Esophagus (tissue), 2 donors: ENCODE data around the gene CNOT3. TPM values are rescaled to one million over a fixed set of nuclear protein-coding genes. Genes with fewer than 3 reads are reported as not detected.

Experiments used
- H3K27ac ChIP-seq, 2 donors: one replicate each; pipeline ENCODE4 v1.5.1; 2013; ENCODE audit warnings: low read depth in 2 of 2, mild to moderate bottlenecking in 2 of 2, inconsistent platforms in 1 of 2, low read length in 1 of 2, moderate library complexity in 1 of 2
- H3K27me3 ChIP-seq, 2 donors: one replicate each; pipeline ENCODE4 v1.6.1; 2013; ENCODE audit warnings: low read length in 2 of 2, control low read depth in 1 of 2, mild to moderate bottlenecking in 1 of 2; ENCODE audit not compliant: insufficient read depth in 2 of 2, control insufficient read depth in 1 of 2
- H3K36me3 ChIP-seq, 2 donors: one replicate each; pipeline ENCODE4 v1.6.1; 2013; ENCODE audit warnings: low read length in 1 of 2; ENCODE audit not compliant: control insufficient read depth in 2 of 2, insufficient read depth in 2 of 2
- H3K4me1 ChIP-seq, 2 donors: one replicate each; pipeline ENCODE4 v1.6.1; 2013; ENCODE audit warnings: low read length in 1 of 2; ENCODE audit not compliant: control insufficient read depth in 2 of 2, insufficient read depth in 2 of 2
- H3K4me3 ChIP-seq, 2 donors: one replicate each; pipeline ENCODE4 v1.5.1; 2013; ENCODE audit warnings: low read length in 2 of 2, mild to moderate bottlenecking in 2 of 2, low read depth in 1 of 2, moderate library complexity in 1 of 2
- H3K9me3 ChIP-seq, 2 donors: one replicate each; pipeline ENCODE4 v1.6.1; 2013; ENCODE audit warnings: mild to moderate bottlenecking in 2 of 2, low read depth in 1 of 2, low read length in 1 of 2, moderate library complexity in 1 of 2; ENCODE audit not compliant: control insufficient read depth in 2 of 2, insufficient read depth in 1 of 2
- WGBS, 2 donors: extraction: QIAGEN DNeasy Blood & Tissue Kit; methylation state at CpG; one replicate each; pipeline ENCODE4 v1.1.7; 2013; 5-methylcytosine and 5-hydroxymethylcytosine counted together
- polyA plus RNA-seq, 2 donors: library from polyadenylated mRNA; stranded (reverse); fragments of 200-250 nt; gene quantifications; one replicate each; pipeline ENCODE4 v1.2.3, GENCODE V29; 2013
- donor health status: healthy with polysubstance abuse.
- donor health status: Bipolar disorder and iron deficiency.

Gene CNOT3
- polyA plus RNA-seq, 2 donors = 21.3 to 23.0 TPM

- H3K4me3 ChIP-seq = no peak overlapping the region
- WGBS, 2 donors = 66 to 75% methylated on average over 10 of the region's 10 CpGs
Measured at GRCh38 chr19:54133312-54133956, 4.1 kb upstream of the CNOT3 start.

GRCh38 chr19:54133957-54134590 lies 3.5 kb upstream of the CNOT3 start:
- no peaks in the 10 kb centered on the region for H3K9me3 ChIP-seq
- peaks cover 14 to 18% of the 10 kb centered on the region in 2 donors for H3K36me3 ChIP-seq
- H3K27me3 ChIP-seq = no peaks in the 10 kb centered on the region
- H3K4me1 ChIP-seq = peaks cover 3 to 12% of the 10 kb centered on the region in 2 donors
- H3K27ac ChIP-seq = peak overlapping the region; percentile 26 to 76
- WGBS, 2 donors = 40 to 50% methylated on average over 2 of the region's 2 CpGs
- no peak overlapping the region for H3K4me3 ChIP-seq

More at GRCh38 chr19:54133312-54133956, 4.1 kb upstream of the CNOT3 start:
- H3K27ac ChIP-seq = no peak overlapping the region
- peaks cover 15 to 25% of the 10 kb centered on the region in 2 donors for H3K36me3 ChIP-seq
- H3K9me3 ChIP-seq = no peaks in the 10 kb centered on the region
- H3K27me3 ChIP-seq = no peaks in the 10 kb centered on the region
- H3K4me1 ChIP-seq = peaks cover 3 to 6% of the 10 kb centered on the region in 2 donors

GRCh38 chr19:54136086-54136863 lies 1.3 kb upstream of the CNOT3 start:
- no peaks in the 10 kb centered on the region for H3K9me3 ChIP-seq
- peaks cover 4 to 22% of the 10 kb centered on the region in 2 donors for H3K4me1 ChIP-seq
- H3K27ac ChIP-seq = peak overlapping the region; percentile 80 to 84
- WGBS, 2 donors = 4% methylated on average over 30 of the region's 30 CpGs
- no peaks in the 10 kb centered on the region for H3K27me3 ChIP-seq
- H3K4me3 ChIP-seq = peak overlapping the region; percentile 50 to 51
- H3K36me3 ChIP-seq = peaks cover 4 to 12% of the 10 kb centered on the region in 2 donors

DNA sequence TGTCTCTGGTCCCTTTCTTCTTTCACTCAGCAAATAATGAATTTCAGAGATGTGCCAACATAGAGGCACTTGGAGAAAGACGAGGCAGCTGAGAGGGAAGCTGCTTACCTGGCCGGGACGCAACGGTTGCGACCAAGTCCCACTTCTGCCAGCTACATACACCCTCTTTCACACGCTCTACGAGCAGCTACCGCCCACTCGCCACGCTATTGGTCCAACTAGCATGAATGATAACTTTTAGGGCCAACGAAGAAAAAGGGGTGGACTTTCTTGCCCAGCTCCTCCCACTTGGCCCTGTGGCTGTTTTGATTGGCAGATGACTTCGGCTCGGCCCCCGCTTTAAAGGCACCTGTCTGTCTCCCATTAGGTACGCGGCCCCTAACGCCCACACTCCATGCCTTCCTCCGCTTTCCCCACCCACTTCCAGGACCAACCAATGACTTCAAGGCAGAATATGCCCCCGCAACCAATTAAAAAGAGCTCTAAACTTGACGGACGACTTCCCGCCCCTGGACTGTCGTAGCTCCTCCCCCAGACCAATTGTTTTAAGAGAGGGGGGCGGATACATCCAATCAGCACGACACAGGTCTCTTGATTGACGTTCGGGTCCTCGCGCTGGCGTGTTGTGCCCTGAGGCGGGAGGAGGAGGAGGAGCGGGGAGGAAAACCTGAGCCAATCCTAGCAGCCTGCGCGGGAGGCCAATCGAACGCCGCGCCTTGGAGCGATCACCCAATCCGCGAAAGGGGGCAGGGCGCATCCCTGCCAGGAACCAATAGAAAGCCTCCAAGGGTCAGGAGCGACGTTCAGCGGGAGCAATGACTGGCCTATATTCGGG lies 481 bp upstream of the CNOT3 start:
- peaks cover 4 to 24% of the 10 kb centered on the region in 2 donors for H3K4me1 ChIP-seq
- H3K4me3 ChIP-seq = peak overlapping the region; percentile 89 to 92
- peaks cover 0 to 9% of the 10 kb centered on the region in 2 donors for H3K36me3 ChIP-seq

DNA sequence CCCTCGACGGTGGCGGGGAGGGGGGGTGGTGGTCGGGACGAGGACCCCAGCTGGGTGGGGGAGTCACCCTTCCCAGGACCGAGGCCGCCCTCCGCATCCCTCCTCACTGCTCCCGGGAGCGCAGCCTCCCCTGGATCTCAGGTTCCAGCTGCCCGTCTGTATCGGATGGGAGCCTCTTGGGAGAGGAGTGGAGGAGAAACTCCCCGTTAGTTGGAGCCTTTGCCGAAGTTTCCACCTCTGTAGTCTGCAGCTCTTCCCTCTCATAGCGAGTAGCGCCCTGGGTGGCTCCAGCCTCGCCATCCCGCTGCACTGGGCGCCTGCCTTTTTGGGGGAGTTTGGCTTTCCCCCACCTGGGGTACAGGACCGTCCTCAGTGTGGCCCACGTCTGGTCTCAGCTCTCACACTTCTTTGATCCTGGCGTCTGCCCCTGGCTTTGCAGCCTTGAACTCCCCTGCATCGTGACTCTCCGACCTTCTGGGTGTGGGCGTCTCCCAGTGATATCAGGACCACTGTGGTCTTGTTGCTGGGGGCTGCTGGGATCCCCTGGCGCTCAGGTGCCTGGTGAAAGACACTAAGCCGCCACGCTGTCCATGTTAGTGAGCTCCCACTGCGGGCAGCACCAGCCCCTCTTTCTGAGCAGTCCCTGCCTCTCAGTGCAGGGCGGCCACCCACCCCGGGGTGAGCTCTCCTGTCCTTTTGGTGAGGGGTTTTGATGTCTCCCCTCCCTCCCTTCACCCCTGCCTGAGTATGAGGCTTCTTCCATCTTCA lies 1.1 kb downstream of the CNOT3 start:
- Histone ChIP-seq H3K4me3 (peak overlapping the region; percentile 89 to 92), H3K27me3 (no peaks in the 10 kb centered on the region), H3K9me3 (no peaks in the 10 kb centered on the region), H3K36me3 (peaks cover 15 to 21% of the 10 kb centered on the region in 2 donors), H3K27ac (peak overlapping the region; percentile 92 to 93), H3K4me1 (peaks cover 2 to 24% of the 10 kb centered on the region in 2 donors)
- 23 to 25% methylated on average over 28 to 31 of the region's 31 CpGs for WGBS, 2 donors

More for the DNA sequence above, 481 bp upstream of the CNOT3 start:
- WGBS, 2 donors = 1% methylated on average over 46 of the region's 46 CpGs
- peak overlapping the region; percentile 84 to 93 for H3K27ac ChIP-seq
- no peaks in the 10 kb centered on the region for H3K9me3 ChIP-seq
- H3K27me3 ChIP-seq = no peaks in the 10 kb centered on the region

GRCh38 chr19:54141356-54141755 lies 3.8 kb downstream of the CNOT3 start:
- WGBS, 2 donors = 84 to 90% methylated on average over 3 of the region's 3 CpGs
- Histone ChIP-seq H3K4me3 (no peak overlapping the region), H3K36me3 (peaks cover 36 to 47% of the 10 kb centered on the region in 2 donors)

GRCh38 chr19:54142166-54142780 lies 4.7 kb downstream of the CNOT3 start:
- H3K4me1 ChIP-seq = peaks cover 2 to 18% of the 10 kb centered on the region in 2 donors
- no peak overlapping the region for H3K4me3 ChIP-seq
- H3K36me3 ChIP-seq = peaks cover 45 to 56% of the 10 kb centered on the region in 2 donors
- H3K27ac ChIP-seq = no peak overlapping the region
- H3K9me3 ChIP-seq = no peaks in the 10 kb centered on the region
- no peaks in the 10 kb centered on the region for H3K27me3 ChIP-seq
- 77 to 90% methylated on average over 7 of the region's 7 CpGs for WGBS, 2 donors

More at GRCh38 chr19:54141356-54141755, 3.8 kb downstream of the CNOT3 start:
- Histone ChIP-seq H3K27me3 (no peaks in the 10 kb centered on the region), H3K9me3 (no peaks in the 10 kb centered on the region), H3K27ac (no peak overlapping the region), H3K4me1 (peaks cover 2 to 18% of the 10 kb centered on the region in 2 donors)

DNA sequence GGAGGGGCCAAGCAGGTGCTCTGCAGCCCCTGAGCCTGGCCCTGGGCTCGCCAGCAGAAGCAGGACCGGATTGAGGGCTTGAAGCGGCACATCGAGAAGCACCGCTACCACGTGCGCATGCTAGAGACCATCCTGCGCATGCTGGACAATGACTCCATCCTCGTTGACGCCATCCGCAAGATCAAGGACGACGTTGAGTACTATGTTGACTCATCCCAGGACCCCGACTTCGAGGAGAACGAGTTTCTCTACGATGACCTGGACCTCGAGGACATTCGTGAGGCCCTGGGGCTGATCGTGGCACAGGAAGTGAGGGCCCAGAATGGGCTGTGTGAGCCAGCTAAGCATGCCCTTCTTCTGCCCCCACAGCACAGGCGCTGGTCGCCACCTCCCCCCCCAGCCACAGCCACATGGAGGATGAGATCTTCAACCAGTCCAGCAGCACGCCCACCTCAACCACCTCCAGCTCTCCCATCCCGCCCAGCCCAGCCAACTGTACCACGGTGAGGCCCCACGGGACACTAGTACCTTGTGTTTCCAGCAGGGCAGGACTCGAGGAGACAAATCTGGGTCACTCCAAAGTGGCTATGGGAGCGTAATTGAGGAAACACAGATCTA lies 8.1 kb downstream of the CNOT3 start:
- H3K4me1 ChIP-seq = peaks cover 0 to 5% of the 10 kb centered on the region in 2 donors
- no peak overlapping the region for H3K27ac ChIP-seq
- H3K9me3 ChIP-seq = no peaks in the 10 kb centered on the region
- no peak overlapping the region for H3K4me3 ChIP-seq
- 92% methylated on average over 28 of the region's 28 CpGs for WGBS, 2 donors
- no peaks in the 10 kb centered on the region for H3K27me3 ChIP-seq
- peaks cover 47 to 70% of the 10 kb centered on the region in 2 donors for H3K36me3 ChIP-seq
